SH-SY5Y (cell line): ENCODE data around the gene NR2E1.

Source experiments
- GATA2 ChIP-seq: IDR thresholded peaks from 2 replicates; pipeline ENCODE4 v1.6.1; 2011; ENCODE audit warnings: mild to moderate bottlenecking, low read depth, low read length
- GATA3 ChIP-seq: IDR thresholded peaks from 2 replicates; pipeline ENCODE4 v1.6.1; 2011; ENCODE audit warnings: low read depth, mild to moderate bottlenecking, low read length, moderate library complexity

DNA sequence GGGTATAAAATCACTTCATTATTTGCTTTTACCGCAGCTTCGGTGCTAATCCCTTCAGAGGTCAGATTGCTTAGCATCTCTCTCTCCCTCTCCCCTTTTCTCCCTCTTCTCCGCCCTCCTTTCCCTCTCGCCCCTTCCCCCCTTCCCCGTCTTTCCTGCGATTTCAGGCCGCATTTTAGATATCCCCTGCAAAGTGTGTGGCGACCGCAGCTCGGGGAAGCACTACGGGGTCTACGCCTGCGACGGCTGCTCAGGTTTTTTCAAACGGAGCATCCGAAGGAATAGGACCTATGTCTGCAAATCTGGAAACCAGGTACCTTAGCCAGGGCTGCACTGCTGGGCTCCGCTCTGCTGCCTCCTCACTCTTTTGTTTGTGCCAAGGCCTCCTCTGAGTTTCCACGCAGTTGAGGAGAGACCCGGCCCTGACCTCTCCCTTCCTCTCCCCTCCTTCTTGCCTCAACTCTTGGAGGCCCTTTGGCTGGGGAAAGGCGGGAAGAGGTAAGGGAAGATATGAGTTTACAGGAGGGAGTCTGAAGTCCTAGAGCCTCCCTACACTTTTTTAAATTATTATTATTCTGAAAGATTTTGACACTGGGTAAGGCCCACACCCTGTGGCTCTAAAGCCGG lies 5.6 kb downstream of the NR2E1 start:
- TF ChIP-seq GATA2 = no peak
- TF ChIP-seq GATA3 = no peak
